Naive thymus-derived CD8-positive, alpha-beta T cell (primary cell): Measurements from ENCODE around the gene NODAL. TPM values are rescaled to one million over a fixed set of nuclear protein-coding genes. Genes with fewer than 3 reads are reported as not detected.

Source experiments
- ATAC-seq, 2 donors: fragments of 150-1000 bp; cut with Tn5 transposase in 1 of 2; sonication (Bioruptor Pico), chemical (Tn5 transposase) in 1 of 2; 1 replicate in 1 of 2; 2 replicates in 1 of 2; pipeline ENCODE4 v1.10.0; 2021; ENCODE audit warnings: mild to moderate bottlenecking in 2 of 2, moderate library complexity in 2 of 2
- POLR2A ChIA-PET: fragments of 350-600 bp; sonication (Branson Sonifier 250); formaldehyde crosslinking; loops from one replicate; lab custom pipeline; 2021; ENCODE audit warnings: antibody characterized with exemption; lab: Charles Lee
- DNase-seq, 10 donors: peaks; one replicate each; pipeline versions ENCODE4 v3.0.0 to v3.0.0-alpha.2; 2020 to 2022
- H3K27ac Mint-ChIP-seq, 10 donors: one replicate each; pipeline ENCODE4 v1.8.0; 2020 to 2022; ENCODE audit warnings: mild to moderate bottlenecking in 10 of 10, mixed read lengths in 10 of 10, moderate library complexity in 4 of 10, inconsistent platforms in 1 of 10
- H3K27me3 Mint-ChIP-seq, 5 donors: one replicate each; pipeline ENCODE4 v1.8.0; 2021 to 2022; ENCODE audit warnings: mixed read lengths in 5 of 5
- H3K36me3 Mint-ChIP-seq, 3 donors: one replicate each; pipeline ENCODE4 v1.8.0; 2020 to 2022; ENCODE audit warnings: mixed read lengths in 3 of 3, mild to moderate bottlenecking in 2 of 3, inconsistent platforms in 1 of 3
- H3K4me1 Mint-ChIP-seq, 4 donors: one replicate each; pipeline ENCODE4 v1.8.0; 2021 to 2022; ENCODE audit warnings: mixed read lengths in 4 of 4
- H3K4me3 Mint-ChIP-seq, 10 donors: one replicate each; pipeline ENCODE4 v1.8.0; 2020 to 2022; ENCODE audit warnings: mild to moderate bottlenecking in 10 of 10, mixed read lengths in 10 of 10, moderate library complexity in 6 of 10, inconsistent platforms in 1 of 10
- H3K9me3 Mint-ChIP-seq, 9 donors: one replicate each; pipeline ENCODE4 v1.8.0; 2020 to 2022; ENCODE audit warnings: mixed read lengths in 9 of 9, mild to moderate bottlenecking in 3 of 9, inconsistent platforms in 1 of 9, moderate library complexity in 1 of 9
- polyA plus RNA-seq, 3 donors: library from polyadenylated mRNA; unstranded; fragments of 300-500 nt; fragmentation: Illumina TruSeq; gene quantifications; one replicate each; pipeline ENCODE4 v1.2.3, GENCODE V29; 2021
- total RNA-seq, 8 experiments: library from RNA in 2 of 8; stranded (reverse) in 2 of 8; gene quantifications; one replicate each; pipeline ENCODE4 v1.2.3 and lab custom pipeline; 2021 to 2026

The NODAL gene
- total and polyA plus RNA-seq, 5 experiments from 2014 or later, result not detected

DNA sequence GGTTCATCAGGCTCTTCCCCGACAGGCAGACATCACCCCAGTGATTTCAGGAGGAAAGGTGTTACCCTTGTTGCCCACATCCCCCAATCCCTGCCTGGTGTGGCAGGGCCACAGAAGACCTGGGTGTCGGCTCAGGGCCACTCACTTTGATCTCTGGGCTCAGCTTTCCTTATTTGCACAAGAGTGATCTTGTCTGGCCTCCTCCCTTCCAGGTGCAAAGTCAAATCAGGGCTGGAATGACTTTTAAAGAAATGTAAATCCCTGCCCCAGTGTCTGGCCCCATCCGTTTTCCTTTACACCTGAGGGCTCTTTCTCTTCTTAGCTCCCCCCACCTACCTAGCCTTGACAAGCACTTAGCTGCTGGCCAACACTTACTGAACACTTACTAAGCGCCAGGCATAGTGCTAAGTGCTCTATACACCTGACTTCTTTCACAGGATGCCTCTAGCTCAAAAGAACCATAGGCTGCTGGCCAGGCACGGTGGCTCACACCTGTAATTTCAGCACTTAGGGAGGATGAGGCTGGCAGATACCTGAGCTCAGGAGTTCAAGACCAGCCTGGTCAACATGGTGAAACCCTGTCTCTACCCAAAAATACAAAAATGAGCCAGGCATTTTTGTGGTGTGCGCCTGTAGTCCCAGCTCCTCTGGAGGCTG is 979 bp upstream of the NODAL start:
- POLR2A ChIA-PET, result no interaction called here
- Mint-ChIP-seq H3K36me3 (peaks cover 0 to 4% (median 0%) of the 10 kb centered on the region in 3 donors), H3K27ac (peak overlapping the region in 1 of 10 donors; percentile 47), H3K9me3 (peaks cover 0 to 3% (median 0%) of the 10 kb centered on the region in 9 donors), H3K4me1 (peaks cover 7 to 24% (median 16%) of the 10 kb centered on the region in 4 donors), H3K4me3 (peak overlapping the region; percentile 4 to 89 (median 46)), H3K27me3 (peaks cover 15 to 60% (median 35%) of the 10 kb centered on the region in 5 donors)
- no peak for DNase-seq
- no peak for ATAC-seq

DNA sequence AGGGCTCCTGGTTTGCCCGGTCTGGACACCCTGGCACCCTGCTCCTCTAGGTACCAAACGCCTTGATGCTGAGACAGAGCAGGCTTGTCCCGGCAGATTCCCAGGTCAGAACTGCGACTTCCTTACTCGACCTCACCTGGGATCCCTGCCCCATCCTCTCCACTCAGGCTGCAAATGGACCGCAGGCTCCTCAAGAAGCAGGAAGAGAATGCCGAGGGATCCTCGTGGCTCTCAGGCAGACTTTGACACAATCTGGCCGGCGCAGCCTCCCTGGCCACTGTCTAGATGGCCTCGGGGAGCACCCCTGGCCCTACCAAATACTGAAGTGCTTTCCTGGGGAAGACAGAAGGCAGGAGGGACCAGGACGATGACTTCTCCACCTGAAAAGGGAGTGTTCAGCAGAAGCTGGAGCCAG is 421 bp upstream of the NODAL start:
- H3K4me1 Mint-ChIP-seq, result peaks cover 7 to 24% (median 16%) of the 10 kb centered on the region in 4 donors
- peak overlapping the region in 8 of 10 donors; percentile 4 to 89 (median 38) for H3K4me3 Mint-ChIP-seq
- peaks cover 0 to 3% (median 0%) of the 10 kb centered on the region in 9 donors for H3K9me3 Mint-ChIP-seq
- POLR2A ChIA-PET, result interaction anchor here (0.6 kb wide), 1 partner anchor 49 kb away, joined by 4 read pairs; no protein-coding TSS in a partner anchor
- peaks cover 0 to 4% (median 0%) of the 10 kb centered on the region in 3 donors for H3K36me3 Mint-ChIP-seq
- ATAC-seq (no peak), DNase-seq (no peak)
- H3K27ac Mint-ChIP-seq, result peak overlapping the region in 1 of 10 donors; percentile 27
- H3K27me3 Mint-ChIP-seq, result peaks cover 15 to 59% (median 35%) of the 10 kb centered on the region in 5 donors

DNA sequence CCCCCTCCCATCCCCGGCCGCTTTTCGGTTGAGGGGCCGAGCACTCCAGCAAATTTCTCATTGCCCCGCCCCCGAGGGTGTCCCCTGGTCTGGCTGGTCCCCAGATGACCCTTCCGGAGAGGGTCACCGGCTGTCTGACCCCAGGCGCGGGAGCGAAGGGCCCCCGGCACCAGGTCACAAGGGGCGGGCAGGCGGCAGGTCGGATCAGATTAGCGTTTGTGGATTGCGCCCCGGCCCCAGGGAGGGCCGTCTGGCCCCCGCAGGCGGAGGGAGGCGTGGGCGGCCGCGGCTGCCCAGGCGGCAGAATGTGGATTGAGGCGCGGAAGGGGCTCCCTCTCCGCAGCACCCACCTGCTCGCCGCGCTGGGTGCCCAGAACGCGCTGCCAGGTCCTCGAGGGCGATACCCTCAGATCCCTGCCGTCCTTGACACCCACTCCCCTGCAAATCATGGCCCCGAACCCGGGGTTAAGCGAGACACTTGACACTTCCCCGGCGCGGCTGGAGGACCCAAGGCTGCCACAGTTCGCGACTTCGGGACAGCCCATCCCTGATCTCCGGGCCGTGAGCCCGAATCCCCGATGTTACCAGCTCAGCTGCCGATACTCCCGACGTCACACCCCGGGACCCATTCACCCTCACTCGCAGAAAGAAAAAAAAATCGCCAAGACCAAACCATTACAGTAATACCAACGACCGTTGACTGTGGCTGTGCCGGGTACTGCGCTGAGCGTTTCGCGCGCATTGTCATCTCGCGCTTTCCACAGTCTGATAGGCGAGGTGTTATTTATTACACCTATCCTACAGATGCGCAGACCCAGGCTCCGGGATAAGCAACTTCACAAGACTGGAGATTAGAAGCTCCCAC is 953 bp downstream of the NODAL start:
- peaks cover 0 to 4% (median 0%) of the 10 kb centered on the region in 3 donors for H3K36me3 Mint-ChIP-seq
- DNase-seq (peak in 1 of 10 donors; percentile 9), ATAC-seq (peak; percentile 54 to 70)
- peaks cover 15 to 58% (median 35%) of the 10 kb centered on the region in 5 donors for H3K27me3 Mint-ChIP-seq
- POLR2A ChIA-PET, result no interaction called here
- peaks cover 0 to 3% (median 0%) of the 10 kb centered on the region in 9 donors for H3K9me3 Mint-ChIP-seq
- H3K4me3 Mint-ChIP-seq, result peak overlapping the region; percentile 68 to 89 (median 81)
- H3K4me1 Mint-ChIP-seq, result peaks cover 7 to 24% (median 16%) of the 10 kb centered on the region in 4 donors
- H3K27ac Mint-ChIP-seq, result peak overlapping the region in 3 of 10 donors; percentile 27 to 81 (median 67)

DNA sequence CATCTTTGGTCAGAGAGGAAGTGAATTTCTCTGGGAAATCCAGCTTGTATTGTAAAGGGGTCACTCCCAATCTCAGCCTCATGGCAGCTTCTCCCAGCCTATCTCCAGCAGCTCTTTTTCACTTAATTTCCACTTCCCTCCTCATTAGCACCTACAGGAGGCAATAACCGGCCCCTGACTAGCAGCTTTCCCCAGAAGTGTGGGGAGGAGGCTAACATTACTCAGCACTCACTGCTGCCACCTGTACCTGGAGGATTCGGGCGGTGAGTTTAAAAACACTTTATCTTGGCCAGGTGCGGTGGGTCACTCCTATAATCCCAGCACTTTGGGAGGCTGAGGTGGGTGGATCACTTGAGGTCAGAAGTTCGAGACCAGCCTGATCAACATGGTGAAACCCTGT is 3.8 kb downstream of the NODAL start:
- ATAC-seq (no peak), DNase-seq (no peak)
- Mint-ChIP-seq H3K27ac (no peak overlapping the region), H3K9me3 (peaks cover 0 to 3% (median 0%) of the 10 kb centered on the region in 9 donors), H3K27me3 (peaks cover 14 to 38% (median 24%) of the 10 kb centered on the region in 5 donors), H3K36me3 (peaks cover 0 to 7% (median 0%) of the 10 kb centered on the region in 3 donors), H3K4me3 (no peak overlapping the region), H3K4me1 (peaks cover 10 to 38% (median 30%) of the 10 kb centered on the region in 4 donors)
- POLR2A ChIA-PET, result no interaction called here

DNA sequence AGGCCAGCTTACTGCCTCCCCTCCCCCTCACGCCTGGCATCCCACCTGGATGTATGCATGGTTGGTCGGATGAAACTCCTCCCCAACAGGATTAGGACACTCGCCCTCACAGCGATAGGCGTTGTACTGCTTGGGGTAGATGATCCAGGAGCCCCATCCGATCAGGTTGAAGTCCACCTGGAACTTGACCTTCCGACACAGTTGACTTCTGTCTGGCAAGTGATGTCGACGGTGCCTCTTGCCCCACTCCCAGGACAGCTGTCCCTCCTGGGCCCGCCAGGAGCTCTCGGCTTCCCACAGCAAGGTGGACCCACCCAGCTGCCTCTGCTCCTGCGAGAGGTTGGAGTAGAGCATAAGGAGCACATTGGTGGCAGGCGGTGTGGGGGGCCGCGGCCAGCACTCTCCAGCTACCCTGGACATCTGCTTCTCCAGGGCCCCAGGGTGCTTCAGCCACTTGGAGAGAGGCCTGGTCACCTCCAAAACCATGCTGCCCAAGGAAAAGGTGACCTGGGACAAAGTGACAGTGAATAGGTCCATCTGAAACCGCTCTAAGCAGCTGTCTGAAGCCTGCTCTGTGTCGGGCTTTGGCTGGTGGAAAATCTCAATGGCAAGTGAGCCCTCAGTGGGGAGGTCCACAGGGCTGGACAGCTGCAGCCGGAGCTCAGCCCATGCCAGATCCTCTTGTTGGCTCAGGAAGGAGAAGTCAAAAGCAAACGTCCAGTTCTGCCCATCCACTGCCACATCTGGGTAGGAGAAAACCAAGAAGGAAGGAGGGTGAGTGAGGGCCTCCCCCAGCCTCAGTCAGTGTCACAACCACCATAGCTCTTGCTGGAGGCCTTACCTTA is 6.0 kb downstream of the NODAL start:
- Mint-ChIP-seq H3K36me3 (peaks cover 0 to 4% (median 0%) of the 10 kb centered on the region in 3 donors), H3K27me3 (peaks cover 0 to 18% (median 8%) of the 10 kb centered on the region in 5 donors), H3K4me1 (peaks cover 10 to 34% (median 26%) of the 10 kb centered on the region in 4 donors), H3K4me3 (no peak overlapping the region), H3K9me3 (no peaks in the 10 kb centered on the region), H3K27ac (peak overlapping the region in 1 of 10 donors; percentile 37)
- ATAC-seq (no peak), DNase-seq (no peak)
- POLR2A ChIA-PET, result interaction anchor here (1.1 kb wide), 1 partner anchor 310 kb away, joined by 4 read pairs; no protein-coding TSS in a partner anchor

DNA sequence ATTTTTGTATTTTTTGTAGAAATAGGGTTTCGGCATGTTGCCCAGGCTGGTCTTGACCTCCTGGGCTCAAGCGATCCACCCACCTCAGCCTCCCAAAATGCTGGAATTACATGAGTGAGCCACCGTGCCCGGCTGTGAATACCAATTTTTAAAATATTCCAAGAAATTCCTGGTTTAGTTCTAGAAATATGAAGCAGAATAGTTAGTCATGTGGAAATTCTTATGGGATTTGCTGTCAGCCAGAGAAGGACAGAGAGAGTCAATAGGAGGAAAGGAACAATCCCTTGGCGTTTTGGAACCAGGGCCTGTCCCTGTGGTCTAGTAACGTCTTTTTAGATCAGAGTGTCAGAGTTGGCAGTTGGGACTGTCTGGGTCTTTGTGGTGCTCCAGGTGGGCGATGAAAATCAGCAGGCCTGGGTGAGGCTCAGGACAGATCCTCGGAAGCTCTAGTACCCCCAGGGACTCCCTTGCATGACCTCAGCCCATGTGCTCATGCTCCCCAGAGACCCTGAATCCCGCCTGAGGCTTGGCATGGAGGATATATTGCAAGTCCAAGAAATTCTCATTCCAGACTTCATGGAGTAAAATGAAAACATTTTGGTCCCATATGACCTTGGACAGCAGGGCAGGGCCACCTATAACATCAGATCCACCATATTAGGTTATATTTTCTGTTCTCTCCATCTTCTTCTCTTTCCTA is 7.8 kb downstream of the NODAL start:
- Mint-ChIP-seq H3K27ac (no peak overlapping the region), H3K27me3 (peaks cover 0 to 4% (median 0%) of the 10 kb centered on the region in 5 donors), H3K4me3 (peak overlapping the region in 1 of 10 donors; percentile 20), H3K4me1 (peaks cover 10 to 30% (median 25%) of the 10 kb centered on the region in 4 donors), H3K9me3 (no peaks in the 10 kb centered on the region), H3K36me3 (peaks cover 0 to 15% (median 0%) of the 10 kb centered on the region in 3 donors)
- POLR2A ChIA-PET, result no interaction called here
- no peak for DNase-seq
- ATAC-seq, result no peak

DNA sequence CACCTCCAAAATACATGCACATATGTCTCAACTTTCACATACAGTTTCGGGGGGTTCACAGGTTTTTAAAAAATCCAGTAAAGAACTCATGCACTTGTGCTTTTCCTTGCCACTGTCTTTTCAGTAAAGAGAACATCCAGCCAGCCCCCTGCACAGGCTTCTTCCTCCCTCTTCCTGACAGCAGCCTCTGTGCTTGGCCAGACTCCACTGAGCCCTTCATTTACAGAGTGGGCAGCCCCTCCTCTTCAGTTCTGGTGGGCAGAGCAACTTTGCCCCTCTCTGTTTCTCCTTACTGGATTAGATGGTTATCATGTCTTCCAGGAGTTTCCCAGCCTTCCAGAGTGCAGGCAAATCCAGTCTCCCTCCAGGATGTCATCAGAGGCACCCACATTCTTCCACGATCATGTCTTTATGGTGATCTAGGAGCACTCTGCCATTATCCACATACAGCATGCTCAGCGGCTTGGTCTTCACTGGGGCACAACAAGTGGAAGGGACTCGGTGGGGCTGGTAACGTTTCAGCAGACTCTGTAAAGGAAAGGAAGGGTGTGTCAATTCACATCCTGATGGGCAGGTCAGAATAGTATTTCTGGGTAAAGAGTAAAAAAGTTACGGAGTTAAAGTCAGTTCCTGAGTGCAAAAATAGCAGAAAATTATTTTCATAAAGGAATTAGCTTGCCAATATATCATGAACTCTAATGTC is 8.8 kb downstream of the NODAL start:
- Mint-ChIP-seq H3K4me3 (peak overlapping the region in 9 of 10 donors; percentile 12 to 77 (median 49)), H3K4me1 (peaks cover 10 to 30% (median 25%) of the 10 kb centered on the region in 4 donors), H3K27ac (peak overlapping the region; percentile 8 to 91 (median 60)), H3K9me3 (no peaks in the 10 kb centered on the region), H3K36me3 (peaks cover 0 to 25% (median 4%) of the 10 kb centered on the region in 3 donors), H3K27me3 (no peaks in the 10 kb centered on the region)
- no peak for DNase-seq
- POLR2A ChIA-PET, result no interaction called here
- peak in 1 of 2 donors; percentile 50 for ATAC-seq

DNA sequence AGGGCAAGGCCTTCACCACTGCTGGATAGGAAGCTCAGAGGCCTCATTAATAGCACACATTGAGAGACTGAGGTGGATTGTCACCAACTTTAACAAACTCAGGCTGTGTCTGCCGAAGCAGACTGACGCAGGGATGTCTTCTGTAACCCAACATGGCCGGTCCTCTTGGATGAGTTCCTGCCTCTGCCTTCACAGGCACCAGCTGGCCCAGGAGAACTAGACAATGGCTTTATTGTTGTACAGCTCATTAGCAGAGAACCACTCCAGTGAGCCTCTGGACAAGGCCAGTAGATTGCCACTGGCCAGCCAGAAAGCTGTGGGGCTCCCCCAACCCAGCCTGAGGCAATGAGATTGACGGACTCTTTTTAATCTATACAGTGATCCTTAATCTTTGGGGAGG is 9.4 kb downstream of the NODAL start:
- H3K4me1 Mint-ChIP-seq, result peaks cover 10 to 29% (median 25%) of the 10 kb centered on the region in 4 donors
- H3K27me3 Mint-ChIP-seq, result no peaks in the 10 kb centered on the region
- ATAC-seq, result no peak
- H3K4me3 Mint-ChIP-seq, result peak overlapping the region in 5 of 10 donors; percentile 26 to 77 (median 52)
- no peaks in the 10 kb centered on the region for H3K9me3 Mint-ChIP-seq
- POLR2A ChIA-PET, result no interaction called here
- H3K27ac Mint-ChIP-seq, result peak overlapping the region in 7 of 10 donors; percentile 29 to 91 (median 63)
- H3K36me3 Mint-ChIP-seq, result peaks cover 0 to 31% (median 4%) of the 10 kb centered on the region in 3 donors
- DNase-seq, result no peak

DNA sequence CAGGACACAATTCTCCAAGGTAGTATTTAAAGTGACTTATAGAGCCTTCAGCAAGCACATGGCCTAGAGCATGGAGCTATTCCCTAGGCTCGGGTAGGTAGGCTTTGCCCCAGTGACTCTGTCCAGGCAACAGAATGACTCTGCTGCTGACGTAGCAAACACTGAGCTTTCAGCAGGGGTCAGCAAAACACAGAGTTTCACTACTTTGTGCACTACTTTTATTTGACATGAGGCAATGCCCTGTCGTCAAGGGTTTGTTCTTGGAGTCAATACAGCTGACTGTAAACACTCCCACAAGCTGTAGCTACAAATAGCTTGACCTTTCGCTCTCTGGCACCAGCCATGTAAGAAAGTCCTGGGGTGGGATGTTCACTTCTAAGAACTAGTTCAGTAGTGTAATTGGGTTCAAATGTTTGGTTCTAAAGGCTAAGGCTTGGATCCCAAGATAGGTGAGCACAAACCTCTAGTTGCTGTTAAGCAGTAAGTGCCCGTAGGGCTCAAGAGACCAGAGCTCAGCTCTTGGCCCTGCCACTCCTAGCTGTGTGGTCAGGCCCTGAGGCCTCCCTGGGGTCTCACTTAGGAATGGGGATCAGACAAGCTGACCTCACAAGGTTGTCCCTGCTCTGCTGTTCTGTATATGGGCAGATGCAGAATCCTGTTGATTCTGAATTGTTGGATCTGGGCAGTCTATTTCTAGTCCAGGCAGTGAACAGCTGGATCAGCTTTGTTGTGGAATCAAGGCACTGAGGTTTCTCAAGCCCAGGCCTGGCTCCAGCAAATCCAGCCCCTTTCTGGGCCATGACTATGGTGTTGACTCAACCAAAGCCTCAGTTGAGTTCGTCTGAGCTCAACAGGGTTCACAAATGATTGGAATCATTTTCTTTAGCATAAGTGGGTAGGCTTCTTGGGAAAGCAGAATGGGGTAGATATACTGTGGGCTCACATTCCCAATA is 10.7 kb downstream of the NODAL start:
- no peak overlapping the region for H3K4me3 Mint-ChIP-seq
- POLR2A ChIA-PET, result no interaction called here
- no peaks in the 10 kb centered on the region for H3K27me3 Mint-ChIP-seq
- ATAC-seq (no peak), DNase-seq (no peak)
- peaks cover 0 to 43% (median 4%) of the 10 kb centered on the region in 3 donors for H3K36me3 Mint-ChIP-seq
- peak overlapping the region in 3 of 10 donors; percentile 14 to 69 (median 21) for H3K27ac Mint-ChIP-seq
- H3K9me3 Mint-ChIP-seq, result no peaks in the 10 kb centered on the region
- H3K4me1 Mint-ChIP-seq, result peaks cover 12 to 29% (median 25%) of the 10 kb centered on the region in 4 donors

DNA sequence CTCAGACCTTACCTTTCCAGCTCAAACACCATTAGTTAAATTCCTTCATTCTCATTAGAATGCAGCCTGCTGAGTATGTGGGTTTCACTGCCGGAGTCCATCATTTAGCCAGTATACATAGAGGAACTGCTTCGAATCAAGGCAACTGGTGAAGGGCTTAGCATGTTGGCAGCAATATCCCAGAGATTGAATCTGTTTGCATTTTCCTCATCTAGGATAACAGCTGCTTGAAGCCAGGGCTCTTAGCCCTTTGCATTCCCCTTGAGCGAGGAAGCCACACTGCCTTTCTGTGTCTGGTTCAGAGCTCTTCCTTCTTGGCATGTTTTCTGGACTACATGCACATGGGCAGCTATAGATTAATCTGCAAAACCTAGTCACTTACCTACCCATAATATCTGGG is 14.7 kb downstream of the NODAL start:
- Mint-ChIP-seq H3K36me3 (peaks cover 8 to 77% (median 19%) of the 10 kb centered on the region in 3 donors), H3K9me3 (no peaks in the 10 kb centered on the region), H3K4me3 (no peak overlapping the region), H3K27ac (peak overlapping the region in 2 of 10 donors; percentile 22 to 47), H3K4me1 (peaks cover 1 to 9% (median 4%) of the 10 kb centered on the region in 4 donors), H3K27me3 (no peaks in the 10 kb centered on the region)
- POLR2A ChIA-PET, result no interaction called here
- no peak for ATAC-seq
- DNase-seq, result no peak
